CD14-positive monocyte (primary cell): ENCODE results near the gene GFM2. TPM values are rescaled to one million over a fixed set of nuclear protein-coding genes. Genes with fewer than 3 reads are reported as not detected.

Source experiments
- DNase-seq, 3 donors: peaks; one replicate each; pipeline ENCODE4 v3.0.0-alpha.2; 2011 to 2022
- H2AFZ ChIP-seq: 2 replicates; pipeline ENCODE4 v1.6.0; 2012; ENCODE audit warnings: mild to moderate bottlenecking, low read depth, low read length, inconsistent platforms; ENCODE audit not compliant: insufficient read depth, poor library complexity, severe bottlenecking
- H3K27ac ChIP-seq, 2 donors: 1 replicate in 1 of 2; 2 replicates in 1 of 2; pipeline ENCODE4 v1.5.1; 2012 to 2013; ENCODE audit warnings: low read length in 2 of 2, control low read depth in 1 of 2, inconsistent platforms in 1 of 2, low read depth in 1 of 2, mild to moderate bottlenecking in 1 of 2
- H3K27me3 ChIP-seq, 2 donors: one replicate each; pipeline versions ENCODE4 v1.6.0 to v1.6.1; 2011 to 2013; ENCODE audit warnings: low read length in 2 of 2; ENCODE audit not compliant: control insufficient read depth in 2 of 2, insufficient read depth in 2 of 2
- H3K36me3 ChIP-seq, 2 donors: replicated peaks in 1 of 2; 1 replicate in 1 of 2; 2 replicates in 1 of 2; pipeline versions ENCODE4 v1.5.1 to v1.6.1; 2012 to 2013; ENCODE audit warnings: low read length in 2 of 2, control low read depth in 1 of 2, inconsistent platforms in 1 of 2, mild to moderate bottlenecking in 1 of 2; ENCODE audit not compliant: insufficient read depth in 2 of 2, control insufficient read depth in 1 of 2
- H3K4me1 ChIP-seq, 2 donors: 1 replicate in 1 of 2; 2 replicates in 1 of 2; pipeline versions ENCODE4 v1.5.1 to v1.6.1; 2012 to 2013; ENCODE audit warnings: low read length in 2 of 2, control low read depth in 1 of 2, inconsistent platforms in 1 of 2, mild to moderate bottlenecking in 1 of 2, moderate library complexity in 1 of 2; ENCODE audit not compliant: insufficient read depth in 2 of 2, control insufficient read depth in 1 of 2
- H3K4me2 ChIP-seq: replicated peaks from 2 replicates; pipeline ENCODE3; 2012; ENCODE audit warnings: low read length, moderate library complexity, mild to moderate bottlenecking; ENCODE audit not compliant: poor library complexity, severe bottlenecking; ENCODE audit errors: extremely low read depth
- H3K4me3 ChIP-seq, 3 experiments: fragments of 200-600 bp in 1 of 3; sonication (generic) in 1 of 3; replicated peaks in 1 of 3; 1 replicate in 2 of 3; 2 replicates in 1 of 3; pipeline ENCODE4 v1.5.1; 2011 to 2013; ENCODE audit warnings: low read length in 3 of 3, mild to moderate bottlenecking in 3 of 3, control low read depth in 2 of 3, low read depth in 2 of 3, inconsistent platforms in 1 of 3, moderate library complexity in 1 of 3
- H3K79me2 ChIP-seq: 2 replicates; pipeline ENCODE4 v1.6.0; 2012; ENCODE audit warnings: mild to moderate bottlenecking, control low read depth, inconsistent platforms, low read length, moderate library complexity; ENCODE audit not compliant: insufficient read depth
- H3K9ac ChIP-seq: 2 replicates; pipeline ENCODE4 v1.6.0; 2017; ENCODE audit warnings: low read length, mild to moderate bottlenecking; ENCODE audit not compliant: insufficient read depth, poor library complexity, severe bottlenecking
- H3K9me3 ChIP-seq, 2 donors: replicated peaks in 1 of 2; 1 replicate in 1 of 2; 2 replicates in 1 of 2; pipeline versions ENCODE4 v1.5.1 to v1.6.1; 2012 to 2013; ENCODE audit warnings: low read length in 2 of 2, control low read depth in 1 of 2; ENCODE audit not compliant: control insufficient read depth in 1 of 2, insufficient read depth in 1 of 2
- H4K20me1 ChIP-seq: 2 replicates; pipeline ENCODE4 v1.6.0; 2012; ENCODE audit warnings: mild to moderate bottlenecking, low read length, control low read depth, moderate library complexity; ENCODE audit not compliant: insufficient read depth
- H3K27ac Mint-ChIP-seq, 7 donors: one replicate each; pipeline ENCODE4 v1.8.0; 2020; ENCODE audit warnings: mild to moderate bottlenecking in 7 of 7, mixed read lengths in 7 of 7, moderate library complexity in 6 of 7, inconsistent platforms in 2 of 7
- H3K27me3 Mint-ChIP-seq, 3 donors: one replicate each; pipeline ENCODE4 v1.8.0; 2021 to 2022; ENCODE audit warnings: low read depth in 3 of 3, mild to moderate bottlenecking in 3 of 3, mixed read lengths in 3 of 3, moderate library complexity in 3 of 3, inconsistent platforms in 1 of 3
- H3K36me3 Mint-ChIP-seq, 2 donors: one replicate each; pipeline ENCODE4 v1.8.0; 2020; ENCODE audit warnings: mixed read lengths in 2 of 2, inconsistent platforms in 1 of 2, mild to moderate bottlenecking in 1 of 2
- H3K4me1 Mint-ChIP-seq: one replicate; pipeline ENCODE4 v1.8.0; 2020; ENCODE audit warnings: mild to moderate bottlenecking, mixed read lengths
- H3K4me3 Mint-ChIP-seq, 2 donors: one replicate each; pipeline ENCODE4 v1.8.0; 2020; ENCODE audit warnings: mild to moderate bottlenecking in 2 of 2, mixed read lengths in 2 of 2, moderate library complexity in 1 of 2
- H3K9me3 Mint-ChIP-seq, 7 donors: one replicate each; pipeline ENCODE4 v1.8.0; 2020 to 2022; ENCODE audit warnings: mixed read lengths in 7 of 7, mild to moderate bottlenecking in 6 of 7, moderate library complexity in 6 of 7, inconsistent platforms in 2 of 7
- CTCF ChIP-seq: fragments of 200-600 bp; IDR thresholded peaks from one replicate; pipeline ENCODE4 v1.8.0; 2022; ENCODE audit warnings: antibody characterized with exemption, mild to moderate bottlenecking
- WGBS: methylation state at CpG from one replicate; pipeline ENCODE4 v1.1.5; 2013; ENCODE audit warnings: missing lambda C conversion rate; ENCODE audit not compliant: insufficient coverage; 5-methylcytosine and 5-hydroxymethylcytosine counted together
- intact Hi-C, 2 donors: fragments of 100-400 bp; cut with micrococcal nuclease; formaldehyde crosslinking; loops; one replicate each; pipeline versions ENCODE4 v1.15.0 to v1.15.1; 2023
- polyA plus RNA-seq, 3 donors: library from polyadenylated mRNA; depleted of rRNA in 1 of 3; unstranded in 2 of 3; stranded (reverse) in 1 of 3; fragments of 300-500 nt in 2 of 3; fragments of >200 nt in 1 of 3; fragmentation: Illumina TruSeq in 2 of 3; gene quantifications; 1 replicate in 2 of 3; 2 replicates in 1 of 3; pipeline ENCODE4 v1.2.3, GENCODE V29; 2012 to 2021

GFM2 gene
- polyA plus RNA-seq, 3 donors = 9.3 to 11.3 (median 10.6) TPM

GRCh38 chr5:74717596-74717995 is 49.3 kb downstream of the GFM2 start:
- H3K9ac ChIP-seq = no peak overlapping the region
- peaks cover 85 to 99% of the 10 kb centered on the region in 2 donors for H3K36me3 ChIP-seq
- Mint-ChIP-seq H3K27me3 (peaks cover 0 to 2% (median 0%) of the 10 kb centered on the region in 3 donors), H3K36me3 (peaks cover 67 to 82% of the 10 kb centered on the region in 2 donors), H3K9me3 (no peaks in the 10 kb centered on the region), H3K4me3 (no peak overlapping the region), H3K4me1 (no peaks in the 10 kb centered on the region), H3K27ac (no peak overlapping the region)
- H3K4me3 ChIP-seq = no peak overlapping the region
- peak overlapping the region in 1 of 2 donors; percentile 1 for H3K27ac ChIP-seq
- no peaks in the 10 kb centered on the region for H3K4me1 ChIP-seq
- no peaks in the 10 kb centered on the region for H3K9me3 ChIP-seq
- H3K79me2 ChIP-seq = no peaks in the 10 kb centered on the region
- no peak overlapping the region for H3K4me2 ChIP-seq
- no peak for DNase-seq
- no peak for TF ChIP-seq CTCF
- H4K20me1 ChIP-seq = peaks cover 15% of the 10 kb centered on the region
- H2AFZ ChIP-seq = no peak overlapping the region
- WGBS = no CpG with 5 or more reads among the region's 1 CpG
- no peaks in the 10 kb centered on the region for H3K27me3 ChIP-seq
- intact Hi-C loops = no loop called here

GRCh38 chr5:74693191-74693590 is 73.7 kb downstream of the GFM2 start:
- Mint-ChIP-seq H3K27me3 (no peaks in the 10 kb centered on the region), H3K4me3 (no peak overlapping the region), H3K9me3 (no peaks in the 10 kb centered on the region), H3K36me3 (peaks cover 62 to 91% of the 10 kb centered on the region in 2 donors), H3K4me1 (no peaks in the 10 kb centered on the region), H3K27ac (peak overlapping the region in 5 of 7 donors; percentile 21 to 67 (median 47))
- Histone ChIP-seq H3K27me3 (no peaks in the 10 kb centered on the region), H3K79me2 (peaks cover 59% of the 10 kb centered on the region), H3K27ac (peak overlapping the region in 1 of 2 donors; percentile 30), H2AFZ (no peak overlapping the region), H4K20me1 (peaks cover 75% of the 10 kb centered on the region), H3K36me3 (peaks cover 80 to 92% of the 10 kb centered on the region in 2 donors), H3K9me3 (no peaks in the 10 kb centered on the region), H3K9ac (no peak overlapping the region), H3K4me1 (no peaks in the 10 kb centered on the region), H3K4me2 (no peak overlapping the region), H3K4me3 (no peak overlapping the region)
- 69% methylated on average over 3 of the region's 4 CpGs for WGBS
- peak in 1 of 3 donors; percentile 21 for DNase-seq
- intact Hi-C loops = no loop called here
- no peak for TF ChIP-seq CTCF
